Liver (tissue), 9 donors: ENCODE results near the gene WWOX. TPM values are rescaled to one million over a fixed set of nuclear protein-coding genes. Genes with fewer than 3 reads are reported as not detected.

Experiments used
- DNase-seq: peaks from one replicate; pipeline ENCODE4 v3.0.0-alpha.2; 2017; ENCODE audit warnings: low spot score
- H3K27ac ChIP-seq, 2 donors: one replicate each; pipeline ENCODE4 v1.7.0; 2013; ENCODE audit warnings: inconsistent platforms in 2 of 2, low read length in 2 of 2, control low read depth in 1 of 2, low read depth in 1 of 2, mild to moderate bottlenecking in 1 of 2
- H3K27me3 ChIP-seq, 4 donors: one replicate each; pipeline versions ENCODE4 v1.6.1 to v1.7.0; 2013; ENCODE audit warnings: low read length in 3 of 4, inconsistent platforms in 1 of 4, mild to moderate bottlenecking in 1 of 4, moderate library complexity in 1 of 4; ENCODE audit not compliant: control insufficient read depth in 4 of 4, insufficient read depth in 4 of 4
- H3K36me3 ChIP-seq, 4 donors: one replicate each; pipeline versions ENCODE4 v1.6.1 to v1.7.0; 2013; ENCODE audit warnings: low read length in 3 of 4, mild to moderate bottlenecking in 3 of 4, low read depth in 1 of 4, moderate library complexity in 1 of 4; ENCODE audit not compliant: control insufficient read depth in 4 of 4, insufficient read depth in 3 of 4
- H3K4me1 ChIP-seq, 4 donors: one replicate each; pipeline versions ENCODE4 v1.6.1 to v1.7.0; 2013; ENCODE audit warnings: low read length in 3 of 4, mild to moderate bottlenecking in 3 of 4, moderate library complexity in 1 of 4; ENCODE audit not compliant: control insufficient read depth in 4 of 4, insufficient read depth in 4 of 4
- H3K4me3 ChIP-seq, 3 donors: one replicate each; pipeline versions ENCODE4 v1.6.1 to v1.7.0; 2013; ENCODE audit warnings: low read length in 3 of 3, control low read depth in 1 of 3, low read depth in 1 of 3, mild to moderate bottlenecking in 1 of 3
- H3K9ac ChIP-seq, 2 donors: one replicate each; pipeline ENCODE4 v1.7.0; 2013; ENCODE audit warnings: low read length in 2 of 2, mild to moderate bottlenecking in 2 of 2, moderate library complexity in 2 of 2, control low read depth in 1 of 2, low read depth in 1 of 2
- H3K9me3 ChIP-seq, 4 donors: one replicate each; pipeline versions ENCODE4 v1.6.1 to v1.7.0; 2013; ENCODE audit warnings: low read length in 3 of 4; ENCODE audit not compliant: control insufficient read depth in 4 of 4
- ATF3 ChIP-seq: IDR thresholded peaks from 2 replicates; pipeline ENCODE4 v1.6.1; 2016; ENCODE audit warnings: antibody characterized with exemption
- FOXA1 ChIP-seq: IDR thresholded peaks from 2 replicates; pipeline ENCODE4 v1.6.1; 2016; ENCODE audit warnings: antibody characterized with exemption
- FOXA2 ChIP-seq: IDR thresholded peaks from 2 replicates; pipeline ENCODE4 v1.6.1; 2016; ENCODE audit warnings: antibody characterized with exemption
- GABPA ChIP-seq, 2 donors: IDR thresholded peaks in 1 of 2; conservative IDR thresholded peaks in 1 of 2; 2 replicates each; pipeline ENCODE4 v1.6.1; 2016; ENCODE audit warnings: antibody characterized with exemption in 2 of 2, mild to moderate bottlenecking in 1 of 2, moderate library complexity in 1 of 2
- JUND ChIP-seq, 2 donors: IDR thresholded peaks; 2 replicates each; pipeline ENCODE4 v1.6.1; 2016; ENCODE audit warnings: antibody characterized with exemption in 2 of 2
- NR2F2 ChIP-seq: IDR thresholded peaks from 2 replicates; pipeline ENCODE4 v1.6.1; 2016; ENCODE audit warnings: antibody characterized with exemption
- RAD21 ChIP-seq, 2 donors: IDR thresholded peaks; 2 replicates each; pipeline ENCODE4 v1.6.1; 2016; ENCODE audit warnings: antibody characterized with exemption in 2 of 2, mild to moderate bottlenecking in 2 of 2
- REST ChIP-seq: IDR thresholded peaks from 2 replicates; pipeline ENCODE4 v1.6.1; 2016; ENCODE audit warnings: antibody characterized with exemption, mild to moderate bottlenecking
- RXRA ChIP-seq, 2 donors: IDR thresholded peaks; 2 replicates each; pipeline ENCODE4 v1.6.1; 2017 to 2018; ENCODE audit warnings: antibody characterized with exemption in 2 of 2, mild to moderate bottlenecking in 1 of 2
- SP1 ChIP-seq: IDR thresholded peaks from 2 replicates; pipeline ENCODE4 v1.6.1; 2018; ENCODE audit warnings: antibody characterized with exemption, mild to moderate bottlenecking
- TAF1 ChIP-seq: conservative IDR thresholded peaks from 2 replicates; pipeline ENCODE4 v1.6.1; 2016; ENCODE audit warnings: antibody characterized with exemption, mild to moderate bottlenecking
- YY1 ChIP-seq: IDR thresholded peaks from 2 replicates; pipeline ENCODE4 v1.6.1; 2016; ENCODE audit warnings: antibody characterized with exemption, mild to moderate bottlenecking
- ZBTB33 ChIP-seq: IDR thresholded peaks from 2 replicates; pipeline ENCODE4 v1.6.1; 2016; ENCODE audit warnings: antibody characterized with exemption
- WGBS: extraction: QIAGEN DNeasy Blood & Tissue Kit; methylation state at CpG from one replicate; pipeline ENCODE4 v1.1.7; 2013; 5-methylcytosine and 5-hydroxymethylcytosine counted together
- polyA plus RNA-seq, 2 donors: library from polyadenylated mRNA; stranded (reverse) in 1 of 2; unstranded in 1 of 2; fragments of 200-250 nt in 1 of 2; fragments of >200 nt in 1 of 2; fragmentation: Nextera tagmentation in 1 of 2; extraction: Ambion mirVana in 1 of 2; gene quantifications; one replicate each; pipeline versions ENCODE4 v1.2.1 to v1.2.3, GENCODE V29; 2013 to 2015
- total RNA-seq, 2 donors: library from RNA; depleted of rRNA; stranded (reverse); fragments of >200 nt; gene quantifications; one replicate each; pipeline ENCODE4 v1.2.3, GENCODE V29; 2014
- TF ChIP-seq, protein P1 (sequence below): IDR thresholded peaks from 2 replicates; pipeline ENCODE4 v1.6.1; 2016; ENCODE audit warnings: antibody characterized with exemption
- TF ChIP-seq, protein P2 (sequence below): fragments of 150-350 bp; IDR thresholded peaks from 2 replicates; pipeline ENCODE4 v1.5.1; 2017; ENCODE audit warnings: improper control_type of control experiment, low read depth, low read length; ENCODE audit not compliant: missing input control
- donor health status: healthy.
- donor health status: healthy.
- donor health status: healthy.
- donor health status: healthy.
- donor health status: healthy.

Gene WWOX
- total and polyA plus RNA-seq, 4 donors: 9.8 to 46.0 (median 15.3) TPM

- no peaks in the 10 kb centered on the region for H3K36me3 ChIP-seq
- no peak overlapping the region for H3K9ac ChIP-seq
- no peak for DNase-seq
- no peak overlapping the region for H3K4me3 ChIP-seq
- WGBS: 80% methylated on average over 5 of the region's 5 CpGs
- no peaks in the 10 kb centered on the region for H3K4me1 ChIP-seq
- no peaks in the 10 kb centered on the region for H3K27me3 ChIP-seq
- H3K9me3 ChIP-seq: no peaks in the 10 kb centered on the region
- no peak overlapping the region for H3K27ac ChIP-seq
- TF ChIP-seq RAD21 (IDR thresholded peaks at IDR 0.05) (no peak), FOXA1 (no peak), JUND (IDR thresholded peaks at IDR 0.05) (no peak), REST (no peak), NR2F2 (no peak), ATF3 (no peak), SP1 (no peak), YY1 (no peak)
- TF ChIP-seq, protein P1, sequence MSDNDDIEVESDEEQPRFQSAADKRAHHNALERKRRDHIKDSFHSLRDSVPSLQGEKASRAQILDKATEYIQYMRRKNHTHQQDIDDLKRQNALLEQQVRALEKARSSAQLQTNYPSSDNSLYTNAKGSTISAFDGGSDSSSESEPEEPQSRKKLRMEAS: no peak
Observed at GRCh38 chr16:78686601-78687000, 587.1 kb downstream of the WWOX start.

GRCh38 chr16:78689028-78689427, 589.6 kb downstream of the WWOX start:
- H3K9ac ChIP-seq: no peak overlapping the region
- no peaks in the 10 kb centered on the region for H3K27me3 ChIP-seq
- 48% methylated on average over 2 of the region's 2 CpGs for WGBS
- DNase-seq: no peak
- TF ChIP-seq ZBTB33: no peak
- TF ChIP-seq, protein P2, sequence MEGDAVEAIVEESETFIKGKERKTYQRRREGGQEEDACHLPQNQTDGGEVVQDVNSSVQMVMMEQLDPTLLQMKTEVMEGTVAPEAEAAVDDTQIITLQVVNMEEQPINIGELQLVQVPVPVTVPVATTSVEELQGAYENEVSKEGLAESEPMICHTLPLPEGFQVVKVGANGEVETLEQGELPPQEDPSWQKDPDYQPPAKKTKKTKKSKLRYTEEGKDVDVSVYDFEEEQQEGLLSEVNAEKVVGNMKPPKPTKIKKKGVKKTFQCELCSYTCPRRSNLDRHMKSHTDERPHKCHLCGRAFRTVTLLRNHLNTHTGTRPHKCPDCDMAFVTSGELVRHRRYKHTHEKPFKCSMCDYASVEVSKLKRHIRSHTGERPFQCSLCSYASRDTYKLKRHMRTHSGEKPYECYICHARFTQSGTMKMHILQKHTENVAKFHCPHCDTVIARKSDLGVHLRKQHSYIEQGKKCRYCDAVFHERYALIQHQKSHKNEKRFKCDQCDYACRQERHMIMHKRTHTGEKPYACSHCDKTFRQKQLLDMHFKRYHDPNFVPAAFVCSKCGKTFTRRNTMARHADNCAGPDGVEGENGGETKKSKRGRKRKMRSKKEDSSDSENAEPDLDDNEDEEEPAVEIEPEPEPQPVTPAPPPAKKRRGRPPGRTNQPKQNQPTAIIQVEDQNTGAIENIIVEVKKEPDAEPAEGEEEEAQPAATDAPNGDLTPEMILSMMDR: no peak
- H3K9me3 ChIP-seq: no peaks in the 10 kb centered on the region
- H3K36me3 ChIP-seq: no peaks in the 10 kb centered on the region
- no peaks in the 10 kb centered on the region for H3K4me1 ChIP-seq
- H3K27ac ChIP-seq: no peak overlapping the region
- H3K4me3 ChIP-seq: no peak overlapping the region

DNA sequence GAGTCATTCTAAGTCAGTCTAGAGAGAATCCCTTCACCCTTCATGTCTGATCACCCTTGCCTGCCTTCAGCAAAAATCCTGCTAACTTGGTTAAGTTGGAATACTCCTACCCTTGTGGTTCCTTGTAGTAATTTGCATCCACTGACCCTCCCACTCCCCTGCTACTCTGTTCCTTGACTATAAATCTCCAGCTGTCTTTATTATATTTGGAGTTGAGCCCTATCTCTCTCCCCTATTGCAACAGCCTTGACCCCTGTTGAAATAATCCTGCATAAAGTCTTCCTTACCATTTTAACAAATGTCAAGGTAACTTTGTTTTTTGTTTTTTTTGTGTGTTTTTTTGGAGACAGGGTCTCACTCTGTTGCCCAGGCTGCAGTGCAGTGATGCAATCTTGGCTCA, 590.1 kb downstream of the WWOX start:
- Histone ChIP-seq H3K27ac (no peak overlapping the region), H3K27me3 (no peaks in the 10 kb centered on the region), H3K9ac (no peak overlapping the region), H3K9me3 (no peaks in the 10 kb centered on the region), H3K4me3 (no peak overlapping the region), H3K36me3 (no peaks in the 10 kb centered on the region), H3K4me1 (no peaks in the 10 kb centered on the region)
- TF ChIP-seq RXRA (IDR thresholded peaks at IDR 0.05) (no peak), JUND (IDR thresholded peaks at IDR 0.05) (no peak), FOXA2 (no peak), REST (no peak), GABPA (IDR thresholded peaks at IDR 0.05 in 1 of 2, conservative IDR thresholded peaks at IDR 0.05 in 1 of 2) (no peak), TAF1 (no peak)
- TF ChIP-seq, protein P1: no peak
- no peak for DNase-seq
